ENCODE results near the gene PSMD8. TPM values are rescaled to one million over a fixed set of nuclear protein-coding genes. Genes with fewer than 3 reads are reported as not detected.

PSMD8 gene
- total RNA-seq, 1 experiment from 2014 or later: 367 TPM

Other genes with a start within 250 kb of the PSMD8 start
- gene DPF1, start 150.3 kb upstream of the PSMD8 start, total RNA-seq (2014; rRNA removed): 7.7 and 8.1 TPM in 2 replicates
- not detected in 2 replicates for gene PPP1R14A, start 118.2 kb upstream of the PSMD8 start, total RNA-seq (2014; rRNA removed)
- 442 and 650 TPM in 2 replicates for gene SPINT2, start 110.0 kb upstream of the PSMD8 start, total RNA-seq (2014; rRNA removed)
- 169 and 212 TPM in 2 replicates for gene C19orf33, start 70.3 kb upstream of the PSMD8 start, total RNA-seq (2014; rRNA removed)
- 62.9 and 72.3 TPM in 2 replicates for gene YIF1B, start 58.6 kb upstream of the PSMD8 start, total RNA-seq (2014; rRNA removed)
- gene KCNK6, start 54.7 kb upstream of the PSMD8 start, total RNA-seq (2014; rRNA removed): 3.3 and 6.7 TPM in 2 replicates
- gene CATSPERG, start 38.7 kb upstream of the PSMD8 start, total RNA-seq (2014; rRNA removed): 0.44 and 2.5 TPM in 2 replicates
- 0.29 and 0.73 TPM in 2 replicates for gene GGN, start 13.5 kb downstream of the PSMD8 start, total RNA-seq (2014; rRNA removed)
- gene SPRED3, start 14.1 kb downstream of the PSMD8 start, total RNA-seq (2014; rRNA removed): 3.1 and 4.1 TPM in 2 replicates
- gene FAM98C, start 28.5 kb downstream of the PSMD8 start, total RNA-seq (2014; rRNA removed): 23.5 and 53.6 TPM in 2 replicates
- gene RASGRP4, start 51.6 kb downstream of the PSMD8 start, total RNA-seq (2014; rRNA removed): not detected in 2 replicates
- gene RYR1, start 59.1 kb downstream of the PSMD8 start, total RNA-seq (2014; rRNA removed): not detected in 2 replicates
- gene MAP4K1, start 243.4 kb downstream of the PSMD8 start, total RNA-seq (2014; rRNA removed): 0.63 and 2.3 TPM in 2 replicates
- gene EIF3K, start 244.6 kb downstream of the PSMD8 start, total RNA-seq (2014; rRNA removed): 310 and 414 TPM in 2 replicates

Data from PC-3 (cell line).